HG03520 (cell line): Measurements from ENCODE around the gene SQOR.
A peak's percentile ranks its signal among the peaks of the same experiment; 100 is the strongest.

Source experiments
- ATAC-seq: cut with Tn5 transposase; IDR thresholded peaks from one replicate; pipeline ENCODE4 v1.9.1; 2021; ENCODE audit warnings: mild to moderate bottlenecking, moderate library complexity; ENCODE audit not compliant: unreplicated experiment

Gene SQOR

DNA sequence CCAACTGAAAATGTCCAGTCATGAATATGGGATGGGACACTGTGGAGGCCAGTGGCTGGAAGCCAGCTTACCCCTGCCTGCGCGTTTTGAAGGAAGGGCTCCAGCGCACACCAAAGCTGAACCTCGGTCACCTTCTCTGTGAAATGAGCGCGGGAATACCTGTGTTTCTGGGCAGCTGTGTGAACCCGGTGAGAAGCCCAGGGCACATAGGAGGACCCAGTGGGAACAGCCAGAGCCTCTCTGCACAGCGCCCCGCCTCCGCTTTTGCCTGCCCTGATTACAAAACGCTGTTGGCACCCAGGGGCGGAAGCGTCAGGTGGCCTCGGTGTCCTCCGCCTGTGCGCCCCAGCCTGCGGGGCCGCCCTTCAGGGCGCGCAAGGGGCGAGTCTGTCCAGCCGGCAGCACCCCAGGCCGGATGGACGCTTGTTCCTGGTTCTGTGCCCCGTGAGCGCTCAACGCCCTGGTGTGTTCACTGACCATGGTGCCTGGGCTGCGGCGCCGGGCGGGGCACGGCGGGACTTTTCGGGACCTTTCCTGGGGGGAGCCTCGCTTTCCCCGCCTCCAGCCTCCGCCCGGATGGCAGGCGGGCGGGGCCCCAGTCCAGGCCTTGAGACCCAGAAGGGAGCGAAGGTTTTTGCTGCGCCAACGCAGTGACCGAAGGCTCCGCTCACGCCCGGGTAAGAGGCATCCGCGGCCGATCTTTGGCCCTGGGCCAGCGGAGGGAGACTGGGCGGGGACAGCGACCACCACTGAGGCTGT is at the start of gene SQOR:
SQOR (plus strand) TSS at position 598 of the 759 bp plus-strand sequence. CDS start 23,895 bp downstream, outside the sequence.
- ATAC-seq: peak; percentile 59

DNA sequence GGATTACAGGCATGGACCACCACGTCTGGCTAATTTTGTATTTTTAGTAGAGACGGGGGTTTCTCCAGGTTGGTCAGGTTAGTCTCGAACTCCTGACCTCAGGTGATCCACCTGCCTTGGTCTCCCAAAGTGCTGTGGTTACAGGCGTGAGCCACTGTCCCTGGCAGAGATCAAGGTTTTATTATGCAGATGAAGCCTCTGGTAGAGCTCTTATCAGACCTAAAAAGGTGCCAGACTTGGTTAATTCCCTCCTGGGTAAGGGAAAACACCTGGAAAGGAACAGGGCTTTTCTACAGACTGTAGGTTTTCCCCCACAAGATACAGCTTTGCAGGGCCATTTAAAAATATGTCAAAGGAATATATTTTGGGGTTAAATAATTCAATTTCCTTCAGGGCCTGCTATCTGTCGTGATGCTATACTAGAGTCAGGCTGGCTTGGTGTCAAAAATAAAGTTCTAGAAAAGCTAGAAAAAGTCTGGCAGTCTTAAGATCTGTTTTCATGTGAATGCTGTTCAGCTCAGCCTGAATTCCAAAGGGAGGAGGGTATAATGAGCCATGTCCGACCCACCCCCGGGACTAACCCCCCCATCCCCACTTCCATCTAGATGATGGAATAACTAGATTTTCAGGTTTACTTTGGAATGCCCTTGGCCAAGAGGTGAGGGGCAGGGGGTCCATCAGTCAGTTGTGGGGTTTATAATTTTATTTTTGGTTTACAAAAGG is 49.6 kb upstream of the SQOR start:
- no peak for ATAC-seq

DNA sequence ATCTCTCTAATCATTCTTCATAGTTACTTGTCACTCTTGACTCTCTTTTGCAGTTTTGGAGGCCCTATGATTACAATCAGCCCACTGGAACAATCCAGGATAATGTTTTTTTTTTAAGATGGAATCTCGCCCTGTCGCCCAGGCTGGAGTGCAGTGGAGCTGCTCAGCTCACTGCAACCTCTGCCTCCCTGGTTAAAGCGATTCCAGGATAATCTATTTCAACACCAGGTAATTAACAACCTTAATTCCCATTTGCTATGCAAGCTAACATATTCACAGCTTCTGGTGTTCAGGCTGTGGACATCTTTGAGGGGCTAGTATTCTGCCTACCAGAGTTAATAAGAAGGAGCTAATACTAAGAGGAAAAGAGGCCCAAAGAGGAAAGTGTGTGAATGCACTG is 48.7 kb upstream of the SQOR start:
- ATAC-seq: no peak

DNA sequence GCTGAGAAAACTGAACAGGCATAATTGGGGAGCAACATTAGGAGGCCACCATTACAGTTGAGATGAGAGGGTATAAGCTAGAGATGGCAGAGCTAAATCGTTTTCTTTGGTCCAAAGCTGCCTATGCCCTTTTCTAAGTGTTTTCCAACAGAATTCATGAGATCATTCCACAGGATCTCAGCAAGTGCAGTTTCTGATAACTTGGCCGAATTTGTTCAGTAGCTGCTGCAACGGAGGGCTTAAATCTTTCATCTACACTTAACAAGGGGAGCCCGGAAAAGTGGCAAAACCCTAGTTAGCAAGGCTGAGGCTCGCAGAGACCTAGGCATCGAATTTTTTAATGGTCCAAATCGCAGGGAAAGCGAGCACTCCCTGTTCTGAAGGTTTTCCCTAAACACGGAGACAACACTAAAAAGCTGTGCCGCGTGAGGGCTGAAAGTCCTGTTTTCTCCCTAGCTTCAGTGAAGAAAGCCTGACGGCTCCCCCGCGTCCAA is 48.2 kb upstream of the SQOR start:
- no peak for ATAC-seq

DNA sequence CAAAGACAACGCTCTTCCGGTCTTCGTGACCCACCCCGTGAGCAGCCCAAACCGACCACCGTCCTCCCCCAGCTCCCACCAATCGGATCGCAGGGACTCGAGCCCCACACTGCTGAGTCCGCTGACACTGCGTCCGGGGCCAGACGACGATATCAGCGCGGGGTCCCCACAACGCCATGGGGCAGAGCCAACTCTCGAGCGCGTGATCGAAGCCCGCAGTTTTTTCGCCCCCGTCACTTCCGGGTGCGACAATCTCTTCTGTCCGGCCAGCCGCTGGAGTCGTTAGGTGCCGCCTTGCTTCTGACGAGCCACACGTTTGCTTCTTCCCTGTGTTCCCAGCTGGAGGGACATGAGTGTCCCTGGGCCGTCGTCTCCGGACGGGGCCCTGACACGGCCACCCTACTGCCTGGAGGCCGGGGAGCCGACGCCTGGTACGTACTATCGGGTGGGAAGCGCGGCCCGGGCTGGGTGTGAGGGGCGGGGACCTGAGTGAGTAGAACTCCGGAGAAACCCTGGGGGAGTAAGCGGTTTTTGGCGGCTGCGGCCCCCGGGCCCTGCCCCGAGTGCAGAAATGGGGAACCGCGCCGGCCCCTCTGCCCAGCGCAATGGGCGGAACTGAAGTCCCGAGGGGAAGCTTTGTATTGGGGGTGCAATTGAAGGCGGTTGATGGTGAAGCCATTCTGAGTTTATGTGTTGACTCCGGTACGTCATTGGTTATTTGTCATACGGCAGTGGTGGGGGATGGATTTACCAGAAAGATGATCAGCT is 47.5 kb upstream of the SQOR start, which contains the start of gene BLOC1S6:
BLOC1S6 (plus strand) TSS at position 285 of the 768 bp plus-strand sequence; CDS start at position 350, 65 bp downstream.
- peak; percentile 82 for ATAC-seq

DNA sequence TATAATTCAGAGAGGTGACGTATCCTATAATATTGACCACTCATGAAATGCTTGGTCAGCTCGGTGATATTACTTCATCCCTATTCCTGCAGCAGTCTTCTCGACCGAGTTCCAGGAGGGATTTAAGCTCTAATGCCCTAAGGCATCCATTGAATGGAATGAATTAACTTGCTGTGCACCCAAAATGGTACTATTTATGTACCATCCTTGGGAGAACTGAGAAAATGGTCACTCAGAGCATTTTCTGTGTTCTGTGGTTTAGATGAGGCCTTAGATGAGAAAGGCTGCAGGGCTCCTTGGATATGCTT is 47.0 kb upstream of the SQOR start:
- ATAC-seq: no peak

DNA sequence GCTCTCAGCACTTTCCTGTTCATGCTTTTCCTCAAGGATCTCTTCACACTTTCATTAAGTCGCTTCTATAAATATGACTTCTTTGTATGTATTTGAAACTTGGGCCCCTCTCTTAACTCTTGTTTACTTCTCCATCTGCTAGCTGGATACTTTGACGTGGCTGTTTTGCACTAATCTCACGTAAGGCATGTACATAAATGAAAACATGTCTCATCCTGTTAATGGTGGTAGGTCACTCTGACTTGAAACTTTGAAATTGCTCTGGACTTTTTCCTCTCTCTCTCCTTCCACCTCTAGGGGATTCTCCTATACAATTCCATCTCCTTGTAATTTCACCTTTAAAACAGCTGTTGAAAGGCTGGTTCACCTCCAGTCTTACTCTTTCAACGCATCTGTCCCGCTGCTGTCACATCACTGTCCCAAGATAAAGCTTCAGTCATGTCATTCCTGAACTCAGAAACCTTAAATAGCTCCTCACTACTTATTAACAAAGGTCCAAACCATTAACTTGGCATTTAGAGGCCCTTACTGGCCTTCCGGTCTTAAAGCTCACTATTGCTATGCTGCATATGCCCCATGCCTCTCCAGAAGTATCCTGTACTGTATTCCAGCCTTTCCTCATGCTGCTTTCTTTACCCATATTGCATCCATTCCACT is 46.5 kb upstream of the SQOR start:
- no peak for ATAC-seq

DNA sequence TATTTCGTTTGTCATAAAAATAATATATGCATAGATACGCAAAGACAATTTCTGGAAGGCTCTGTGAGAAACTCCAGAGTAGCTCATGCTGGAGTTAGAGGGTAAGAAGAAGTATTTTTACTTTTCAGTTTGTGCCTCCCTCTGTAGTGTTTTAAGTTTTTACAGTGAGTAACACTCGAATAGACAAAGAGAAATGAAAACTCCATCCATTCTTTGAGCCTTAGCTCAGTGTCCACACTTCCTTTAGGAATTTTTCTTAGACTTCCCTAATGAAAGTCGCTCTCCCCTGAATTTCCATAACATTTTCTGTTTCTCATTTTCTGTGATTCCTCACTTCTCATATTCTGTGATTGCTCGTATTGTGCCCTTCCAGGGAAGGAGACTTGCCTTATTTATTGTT is 45.6 kb upstream of the SQOR start:
- no peak for ATAC-seq

DNA sequence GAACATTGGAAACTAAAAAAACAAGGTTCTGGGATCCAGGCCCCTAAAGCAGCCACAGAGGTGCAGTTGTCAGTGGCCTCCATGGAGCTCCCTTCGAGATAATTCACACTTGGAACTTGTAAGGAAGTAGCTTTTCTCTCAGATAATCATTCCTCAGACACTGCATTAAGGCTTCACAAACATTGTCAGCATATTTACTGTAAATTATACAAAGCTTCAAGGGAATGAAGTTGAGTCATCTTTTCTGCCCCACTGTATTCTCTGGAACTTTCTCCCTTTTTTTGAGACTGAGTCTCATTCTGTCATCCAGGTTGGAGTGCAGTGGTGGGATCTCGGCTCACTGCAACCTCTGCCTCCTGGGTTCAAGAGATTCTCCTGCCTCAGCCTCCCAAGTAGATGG is 40.5 kb upstream of the SQOR start:
- ATAC-seq: no peak

DNA sequence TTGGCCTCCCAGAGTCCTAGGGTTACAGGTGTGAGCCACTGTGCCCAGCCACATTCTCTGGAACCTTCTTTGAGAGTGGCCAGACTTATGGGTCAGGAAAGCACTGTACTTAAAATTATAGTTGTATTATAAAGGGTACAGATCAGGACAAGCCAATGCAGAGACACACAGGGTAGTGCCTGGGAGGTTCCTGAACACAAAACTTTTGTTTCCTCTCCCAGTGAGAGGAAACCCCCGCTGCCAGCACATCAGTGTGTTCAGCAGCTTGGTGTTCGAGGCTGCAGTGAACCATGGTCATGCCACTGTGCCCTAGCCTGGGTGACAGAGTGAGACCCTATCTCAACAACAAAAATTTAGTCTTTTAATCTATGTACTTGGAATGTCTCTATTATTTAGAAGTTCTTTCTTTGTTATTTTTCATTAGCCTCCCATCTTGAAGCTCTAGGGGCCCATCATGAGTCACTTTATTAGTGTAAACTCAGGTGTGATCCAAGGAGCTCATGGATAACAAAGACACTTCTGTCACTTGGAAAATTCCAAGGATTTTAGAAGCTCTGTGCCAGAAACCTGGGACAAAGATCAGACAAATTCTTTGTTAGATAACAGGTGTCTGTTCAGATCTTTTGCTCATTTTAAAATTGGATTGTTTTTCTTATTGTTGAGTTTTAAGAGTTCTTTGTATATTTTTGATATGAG is 39.8 kb upstream of the SQOR start:
- ATAC-seq: no peak

DNA sequence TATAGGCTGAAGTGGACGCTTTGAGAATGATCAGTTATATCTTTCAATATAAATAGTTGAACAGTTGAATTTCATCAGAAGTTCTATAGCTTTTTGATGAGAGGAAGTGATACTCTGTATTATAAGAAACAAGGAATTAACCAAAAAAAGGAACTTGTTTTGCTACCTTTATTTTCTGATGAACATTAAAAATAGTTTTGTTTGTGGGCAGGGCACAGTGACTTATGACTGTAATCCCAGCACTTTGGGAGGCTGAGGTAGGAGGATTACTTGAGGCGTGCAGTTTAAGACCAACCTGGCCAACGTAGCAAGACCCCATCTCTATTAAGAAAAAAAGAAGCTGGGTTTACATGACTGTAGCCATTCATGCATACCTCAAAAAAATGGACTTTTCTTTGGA is 30.9 kb upstream of the SQOR start:
- ATAC-seq: no peak

DNA sequence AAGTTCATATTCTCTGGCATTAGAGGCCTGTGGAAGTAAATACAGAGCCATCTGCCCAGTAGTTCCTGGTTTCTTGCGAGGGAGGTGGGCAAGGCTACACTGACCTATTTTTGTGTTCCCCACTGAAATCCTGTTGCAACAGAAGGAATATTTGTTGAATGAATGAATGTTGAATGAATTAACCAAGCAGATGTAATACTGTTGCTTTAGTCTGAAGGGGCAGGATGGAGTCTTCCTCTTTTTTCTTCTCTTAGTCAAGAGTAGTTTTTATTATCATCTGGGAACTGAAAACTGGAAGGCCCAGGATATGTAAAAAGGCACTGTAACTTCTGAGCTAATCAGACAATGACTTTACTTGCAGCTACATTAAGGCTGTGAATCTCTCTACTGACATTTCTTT is 30.5 kb upstream of the SQOR start:
- ATAC-seq: no peak

DNA sequence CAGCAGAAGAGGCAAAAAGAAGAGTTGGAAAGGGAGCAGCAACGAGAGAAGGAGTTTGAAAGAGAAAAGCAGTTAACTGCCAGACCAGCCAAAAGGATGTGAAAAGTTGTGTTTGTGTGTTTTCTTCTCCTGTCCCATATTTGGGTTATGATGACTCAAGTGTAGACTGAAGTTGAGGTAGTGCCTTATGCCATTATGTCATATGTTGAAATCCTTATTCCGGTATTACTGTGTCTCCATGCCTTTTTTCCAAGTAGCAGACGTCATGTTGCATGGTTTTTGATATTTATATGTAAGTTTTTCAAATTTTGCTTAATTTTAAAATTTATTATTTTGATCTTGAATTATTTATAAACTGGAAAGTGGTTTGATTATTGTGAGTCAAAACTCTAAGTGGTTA is 28.4 kb upstream of the SQOR start:
- no peak for ATAC-seq

DNA sequence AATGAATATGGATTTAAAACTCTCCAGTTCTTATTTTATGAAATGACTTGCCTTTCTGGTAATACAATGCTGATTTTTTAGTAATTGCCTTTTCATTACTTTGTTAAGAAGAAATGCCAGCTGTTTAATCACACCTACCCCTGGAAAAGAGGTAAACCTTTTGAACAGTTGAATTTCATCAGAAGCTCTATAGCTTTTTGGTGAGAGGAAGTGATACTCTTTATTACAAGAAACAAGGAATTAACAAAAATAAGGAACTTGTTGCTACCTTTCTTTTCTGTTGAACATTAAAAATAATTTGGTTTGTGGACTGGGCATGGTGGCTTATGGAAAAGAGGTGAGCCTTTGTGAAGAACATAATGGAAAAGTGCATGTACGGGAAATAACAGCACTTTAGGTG is 28.0 kb upstream of the SQOR start:
- ATAC-seq: no peak

DNA sequence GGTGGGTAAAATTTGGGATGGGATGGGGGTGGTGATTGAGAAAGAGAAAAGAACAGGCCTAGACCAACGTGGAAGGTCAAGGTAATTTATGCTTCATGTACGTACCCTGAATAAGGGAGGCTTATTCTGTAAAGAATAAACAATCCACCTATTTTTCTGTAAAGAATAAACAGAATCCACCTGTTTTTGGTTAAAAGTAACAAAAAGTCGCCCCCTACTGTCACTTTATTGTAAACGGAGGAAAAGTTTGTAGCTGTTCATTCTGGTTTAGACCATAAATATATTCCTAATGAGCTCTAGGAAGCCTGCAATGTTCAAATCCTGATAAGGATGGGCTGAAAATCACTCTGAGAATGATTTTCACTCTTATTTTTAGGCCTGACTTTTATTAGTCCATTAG is 23.5 kb upstream of the SQOR start:
- no peak for ATAC-seq

DNA sequence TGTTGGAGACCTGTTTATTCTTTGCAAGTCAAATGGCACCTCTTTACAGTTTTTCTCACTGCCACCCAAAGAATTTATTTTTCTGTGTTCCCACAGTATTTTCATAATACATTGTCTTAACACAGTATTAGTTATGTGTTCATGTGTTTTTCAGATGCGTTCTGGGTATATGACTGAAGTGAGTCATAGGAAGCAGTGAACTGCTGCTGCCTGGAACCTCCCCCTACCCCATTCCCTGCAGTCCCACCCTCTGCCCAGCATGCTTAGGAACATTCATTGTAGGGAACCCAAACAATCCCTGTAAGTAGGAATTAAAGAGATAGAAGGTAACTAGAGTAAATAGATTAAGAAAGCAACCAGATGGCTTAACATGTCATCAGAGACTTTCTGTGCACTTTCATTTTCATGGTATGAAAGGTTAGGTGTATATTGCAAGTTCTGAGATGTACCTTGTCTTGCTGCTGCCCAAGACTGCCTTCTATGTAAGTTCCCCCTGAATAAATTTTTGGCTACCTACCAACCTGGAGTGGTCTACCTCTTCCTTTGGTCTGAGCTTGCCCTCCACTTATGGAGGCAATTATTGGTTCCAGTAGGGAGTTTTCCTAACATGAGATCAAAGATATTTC is 21.9 kb upstream of the SQOR start:
- no peak for ATAC-seq

DNA sequence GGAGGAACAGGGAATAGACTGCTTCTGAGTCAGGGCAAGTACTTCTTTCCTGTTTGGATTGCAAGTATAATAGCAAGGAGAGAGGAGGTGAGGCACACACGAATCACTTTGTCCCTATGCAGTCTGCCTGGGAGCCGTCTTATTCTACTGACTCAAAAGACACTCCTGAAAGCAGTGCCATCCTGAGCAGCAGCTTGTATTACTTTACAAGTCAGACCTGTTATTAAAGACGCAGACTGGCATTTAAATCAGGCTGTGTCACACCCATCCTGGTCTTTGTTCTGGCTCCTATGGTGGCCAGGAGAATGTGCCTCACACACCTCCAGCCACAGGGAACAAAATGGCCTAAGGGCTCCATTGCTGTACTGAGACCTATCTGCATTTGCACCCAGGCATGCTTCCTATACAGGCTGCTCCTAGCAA is 17.9 kb upstream of the SQOR start:
- ATAC-seq: no peak

DNA sequence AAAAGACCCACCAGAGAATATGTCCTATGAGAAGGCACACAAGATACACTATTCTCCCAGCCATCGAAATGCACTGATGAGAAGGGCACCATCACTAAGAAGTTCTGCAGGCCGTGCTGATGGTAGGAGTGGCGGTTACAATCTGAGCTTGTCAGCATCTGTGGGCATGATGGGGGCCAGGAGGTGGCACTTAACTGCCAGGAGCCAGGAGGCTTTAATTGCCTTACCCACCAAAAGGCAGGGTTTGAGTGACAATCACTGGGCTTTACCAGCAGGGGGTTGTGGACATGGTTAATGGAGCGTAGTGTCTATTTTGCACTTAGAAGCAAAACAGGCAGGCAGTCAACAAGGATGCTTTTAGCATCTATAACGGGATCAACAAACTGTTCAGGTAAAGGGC is 16.0 kb upstream of the SQOR start:
- no peak for ATAC-seq

DNA sequence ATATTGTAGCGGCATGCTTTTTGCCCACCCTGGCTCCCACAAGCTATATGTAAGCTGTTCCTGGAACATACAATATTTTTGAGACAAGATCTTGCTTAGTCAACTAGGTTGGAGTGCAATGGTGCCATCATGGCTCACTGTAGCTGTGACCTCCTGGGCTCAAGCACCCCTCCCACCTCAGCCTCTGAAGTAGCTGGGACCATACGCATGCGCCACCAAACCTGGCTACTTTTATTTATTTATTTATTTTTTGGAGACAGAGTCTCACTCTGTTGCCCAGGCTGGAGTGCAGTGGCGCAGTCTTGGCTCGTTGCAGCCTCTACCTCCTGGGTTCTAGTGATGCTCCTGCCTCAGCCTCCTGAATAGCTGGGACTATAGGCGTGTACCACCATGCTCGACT is 6.7 kb upstream of the SQOR start:
- no peak for ATAC-seq
